Keratinocyte (primary cell): Measurements from ENCODE around the gene MBTPS1. TPM values are rescaled to one million over a fixed set of nuclear protein-coding genes. Genes with fewer than 3 reads are reported as not detected.

Source experiments
- DNase-seq: peaks from one replicate; pipeline ENCODE4 v3.0.0-alpha.2; 2011; ENCODE audit warnings: low read depth, missing footprints, low spot score
- FAIRE-seq: peaks from 2 replicates; lab custom pipeline; 2011; peaks lifted over from hg19 to GRCh38; lab: Jason Lieb, UNC
- H2AFZ ChIP-seq: 2 replicates; pipeline ENCODE4 v1.6.0; 2012; ENCODE audit warnings: low read length, control low read depth, inconsistent platforms; ENCODE audit not compliant: control insufficient read depth
- H3K27ac ChIP-seq: 2 replicates; pipeline ENCODE4 v1.5.1; 2011; ENCODE audit warnings: low read length; ENCODE audit not compliant: control insufficient read depth, insufficient read depth
- H3K27me3 ChIP-seq: 3 replicates; pipeline ENCODE4 v1.6.0; 2011; ENCODE audit warnings: low read length; ENCODE audit not compliant: control insufficient read depth, insufficient read depth; ENCODE audit errors: extremely low read depth
- H3K36me3 ChIP-seq, 2 experiments: 2 replicates in 1 of 2; 3 replicates in 1 of 2; pipeline ENCODE4 v1.5.1; 2011; ENCODE audit warnings: low read length in 2 of 2, mild to moderate bottlenecking in 1 of 2; ENCODE audit not compliant: control insufficient read depth in 2 of 2, insufficient read depth in 2 of 2; ENCODE audit errors: extremely low read depth in 1 of 2
- H3K4me1 ChIP-seq: 3 replicates; pipeline ENCODE4 v1.5.1; 2011; ENCODE audit warnings: low read length; ENCODE audit not compliant: control insufficient read depth, insufficient read depth; ENCODE audit errors: extremely low read depth
- H3K4me2 ChIP-seq: 3 replicates; pipeline ENCODE4 v1.6.0; 2011; ENCODE audit warnings: low read depth, low read length; ENCODE audit not compliant: control insufficient read depth, insufficient read depth; ENCODE audit errors: extremely low read depth
- H3K4me3 ChIP-seq, 3 experiments: fragments of 200-600 bp in 1 of 3; sonication (generic) in 1 of 3; 2 replicates in 2 of 3; 3 replicates in 1 of 3; pipeline ENCODE4 v1.5.1; 2011 to 2016; ENCODE audit warnings: low read length in 3 of 3, mild to moderate bottlenecking in 3 of 3, control low read depth in 2 of 3, inconsistent platforms in 1 of 3, low read depth in 1 of 3, mixed read lengths in 1 of 3, mixed run types in 1 of 3, moderate library complexity in 1 of 3; ENCODE audit not compliant: control insufficient read depth in 2 of 3, insufficient read depth in 2 of 3; ENCODE audit errors: extremely low read depth in 1 of 3
- H3K79me2 ChIP-seq: 2 replicates; pipeline ENCODE4 v1.6.0; 2012; ENCODE audit warnings: low read length; ENCODE audit not compliant: control insufficient read depth, insufficient read depth
- H3K9ac ChIP-seq: 3 replicates; pipeline ENCODE4 v1.6.0; 2011; ENCODE audit warnings: low read length; ENCODE audit not compliant: control insufficient read depth, insufficient read depth; ENCODE audit errors: extremely low read depth
- H3K9me1 ChIP-seq: 3 replicates; pipeline ENCODE4 v1.6.0; 2011; ENCODE audit warnings: low read length; ENCODE audit not compliant: control insufficient read depth, insufficient read depth; ENCODE audit errors: extremely low read depth
- H3K9me3 ChIP-seq: 2 replicates; pipeline ENCODE4 v1.5.1; 2012; ENCODE audit warnings: low read depth, low read length; ENCODE audit not compliant: control insufficient read depth
- H4K20me1 ChIP-seq: 3 replicates; pipeline ENCODE4 v1.6.0; 2011; ENCODE audit warnings: low read length; ENCODE audit not compliant: control insufficient read depth, insufficient read depth; ENCODE audit errors: extremely low read depth
- CTCF ChIP-seq, 3 experiments: IDR thresholded peaks in 1 of 3; conservative IDR thresholded peaks in 1 of 3; optimal IDR thresholded peaks in 1 of 3; 2 replicates in 2 of 3; 3 replicates in 1 of 3; pipeline versions ENCODE3 to v1.5.1; 2011; ENCODE audit warnings: low read length in 3 of 3, mild to moderate bottlenecking in 3 of 3, moderate library complexity in 2 of 3, control low read depth in 1 of 3, inconsistent platforms in 1 of 3; ENCODE audit not compliant: insufficient read depth in 2 of 3; ENCODE audit errors: extremely low read depth in 1 of 3
- EZH2 ChIP-seq: IDR thresholded peaks from one replicate; pipeline ENCODE4 v1.6.1; 2012; ENCODE audit warnings: inconsistent platforms, mild to moderate bottlenecking, low read length, moderate library complexity
- dilution Hi-C: fragments of 300-500 bp; cut with MboI; formaldehyde crosslinking; loops from one replicate; pipeline ENCODE4 v1.7.0; 2020; ENCODE audit warnings: low sequenced_read_pairs; ENCODE audit not compliant: extremely low pct_ligation_motif_present
- polyA plus RNA-seq, 5 experiments: library from polyadenylated mRNA; depleted of rRNA in 3 of 5; stranded (reverse) in 3 of 5; stranded (forward) in 1 of 5; unstranded in 1 of 5; fragments of >200 nt; gene quantifications; 1 replicate in 1 of 5; 2 replicates in 3 of 5; 3 replicates in 1 of 5; pipeline versions ENCODE4 v1.2.1 to v1.2.3, GENCODE V29; 2011 to 2012; ENCODE audit warnings: missing spikeins in 2 of 5, low read depth in 1 of 5, low replicate concordance in 1 of 5

MBTPS1 gene
- polyA plus RNA-seq, 1 donor (not counting 4 experiments of a cell fraction or from before 2014, with no cell fraction given) = 56.0 TPM

GRCh38 chr16:84161801-84162200 is 45.1 kb upstream of the MBTPS1 start:
- Histone ChIP-seq H4K20me1 (no peaks in the 10 kb centered on the region), H3K79me2 (no peaks in the 10 kb centered on the region), H3K27me3 (peaks cover 7% of the 10 kb centered on the region), H3K4me1 (no peaks in the 10 kb centered on the region), H3K4me3 (no peak overlapping the region), H3K27ac (no peak overlapping the region), H3K36me3 (no peaks in the 10 kb centered on the region), H3K9me3 (no peaks in the 10 kb centered on the region), H3K4me2 (no peak overlapping the region), H3K9ac (no peak overlapping the region), H2AFZ (no peak overlapping the region), H3K9me1 (no peaks in the 10 kb centered on the region)
- FAIRE-seq (no peak), DNase-seq (no peak)
- dilution Hi-C loops = no loop called here
- TF ChIP-seq EZH2 (no peak), CTCF (optimal IDR thresholded peaks at IDR 0.05 in 1 of 3, IDR thresholded peaks at IDR 0.05 in 1 of 3, conservative IDR thresholded peaks at IDR 0.05 in 1 of 3; ENCODE audit: extremely low read depth in 1 of 3, insufficient read depth in 2 of 3, low read length in 3 of 3) (no peak)

- no peak overlapping the region for H3K4me3 ChIP-seq
- no peak overlapping the region for H3K9ac ChIP-seq
- no peaks in the 10 kb centered on the region for H3K36me3 ChIP-seq
- no peak for FAIRE-seq
- no peaks in the 10 kb centered on the region for H3K9me1 ChIP-seq
- H3K4me1 ChIP-seq = no peaks in the 10 kb centered on the region
- no peak for DNase-seq
- peaks cover 5% of the 10 kb centered on the region for H3K27me3 ChIP-seq
- dilution Hi-C loops = no loop called here
- H2AFZ ChIP-seq = no peak overlapping the region
- H4K20me1 ChIP-seq = no peaks in the 10 kb centered on the region
- TF ChIP-seq EZH2 (no peak), CTCF (optimal IDR thresholded peaks at IDR 0.05 in 1 of 3, IDR thresholded peaks at IDR 0.05 in 1 of 3, conservative IDR thresholded peaks at IDR 0.05 in 1 of 3; ENCODE audit: extremely low read depth in 1 of 3, insufficient read depth in 2 of 3, low read length in 3 of 3) (no peak)
- H3K79me2 ChIP-seq = no peaks in the 10 kb centered on the region
- H3K4me2 ChIP-seq = no peak overlapping the region
- no peak overlapping the region for H3K27ac ChIP-seq
- peaks cover 1% of the 10 kb centered on the region for H3K9me3 ChIP-seq
Measured at GRCh38 chr16:84161037-84161436, 44.3 kb upstream of the MBTPS1 start.
